Suprapubic skin (tissue), 4 donors: ENCODE data around the gene LZTS3. TPM values are rescaled to one million over a fixed set of nuclear protein-coding genes. Genes with fewer than 3 reads are reported as not detected.
A peak's percentile ranks its signal among the peaks of the same experiment; 100 is the strongest.
"Not testable (repeated sequence)": the region's sequence is repeated elsewhere in the genome, so short reads cannot be mapped to it uniquely, and the experiment has no call there.

Experiments used
- DNase-seq, 2 donors: peaks; one replicate each; pipeline ENCODE4 v3.0.0-alpha.2; 2019; ENCODE audit warnings: low spot score in 2 of 2
- H3K27ac ChIP-seq: fragments of 200-600 bp; sonication (generic); one replicate; pipeline ENCODE4 v1.5.1; 2019
- H3K27me3 ChIP-seq: fragments of 200-600 bp; sonication (generic); one replicate; pipeline ENCODE4 v1.5.1; 2019
- H3K36me3 ChIP-seq: fragments of 200-600 bp; sonication (generic); one replicate; pipeline ENCODE4 v1.5.1; 2019
- H3K4me1 ChIP-seq: fragments of 200-600 bp; sonication (generic); one replicate; pipeline ENCODE4 v1.5.1; 2019
- H3K4me3 ChIP-seq: fragments of 200-600 bp; sonication (generic); one replicate; pipeline ENCODE4 v1.5.1; 2019; ENCODE audit warnings: mild to moderate bottlenecking
- H3K9me3 ChIP-seq: fragments of 200-600 bp; sonication (generic); one replicate; pipeline ENCODE4 v1.5.1; 2019
- EP300 ChIP-seq: sonication (generic); formaldehyde crosslinking; IDR thresholded peaks from one replicate; pipeline ENCODE4 v1.6.1; 2017; ENCODE audit warnings: antibody characterized with exemption
- POLR2A ChIP-seq, 2 donors: fragments of 450-650 bp; IDR thresholded peaks; one replicate each; pipeline ENCODE4 v1.6.1; 2017; ENCODE audit warnings: antibody characterized with exemption in 2 of 2, mild to moderate bottlenecking in 2 of 2, moderate library complexity in 2 of 2
- POLR2AphosphoS5 ChIP-seq, 3 donors: sonication (generic); formaldehyde crosslinking; IDR thresholded peaks; one replicate each; pipeline ENCODE4 v1.6.1; 2017; ENCODE audit warnings: antibody characterized with exemption in 3 of 3
- WGBS: methylation state at CpG from one replicate; pipeline ENCODE4 v1.1.5; 2018; 5-methylcytosine and 5-hydroxymethylcytosine counted together
- total RNA-seq, 4 donors: library from RNA; depleted of rRNA; stranded (reverse); fragments of >200 nt; gene quantifications; one replicate each; pipeline ENCODE4 v1.1.0, GENCODE V29; 2016
- TF ChIP-seq, protein P1 (sequence below), 2 donors: fragments of 200-600 bp in 1 of 2; fragments of 450-650 bp in 1 of 2; sonication (generic) in 1 of 2; IDR thresholded peaks; one replicate each; pipeline ENCODE4 v1.5.1; 2016 to 2019; ENCODE audit warnings: antibody characterized with exemption in 2 of 2, mild to moderate bottlenecking in 1 of 2, moderate library complexity in 1 of 2

LZTS3 gene
- total RNA-seq, 4 donors from 2014 or later, result 4.8 to 9.3 (median 6.7) TPM

DNA sequence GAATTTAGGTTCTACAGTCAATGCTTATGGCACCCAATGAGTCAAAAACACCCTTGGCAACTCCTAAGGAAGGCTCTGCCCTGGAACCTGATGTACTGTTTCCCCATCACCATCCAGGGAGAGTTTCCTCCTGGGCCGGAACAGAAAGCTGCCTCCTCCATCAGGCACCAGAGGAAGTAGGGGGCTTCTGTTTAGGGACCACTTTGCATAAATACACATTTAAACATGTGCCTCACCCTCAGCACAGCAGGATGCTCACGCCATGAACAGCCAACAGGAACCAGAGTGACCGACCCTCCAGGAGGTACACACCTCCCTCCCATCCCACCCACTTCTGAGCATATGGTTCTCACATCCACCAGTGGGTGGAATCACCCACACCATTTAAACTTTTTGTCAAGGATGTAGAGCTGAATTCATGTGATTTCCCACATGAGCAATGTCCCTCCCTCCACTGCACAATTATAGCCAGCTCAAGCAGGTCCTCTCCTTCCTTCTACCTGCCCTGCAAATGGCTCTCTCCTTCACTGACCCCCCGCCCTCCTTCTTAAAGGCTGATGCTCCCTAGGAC lies 16.3 kb upstream of the LZTS3 start:
- Histone ChIP-seq H3K27me3 (no peaks in the 10 kb centered on the region), H3K27ac (no peak overlapping the region), H3K4me1 (no peaks in the 10 kb centered on the region), H3K36me3 (peaks cover 62% of the 10 kb centered on the region), H3K4me3 (no peak overlapping the region), H3K9me3 (no peaks in the 10 kb centered on the region)
- WGBS, result 90% methylated on average over 4 of the region's 4 CpGs
- DNase-seq, result no peak
- no peak for TF ChIP-seq EP300
- TF ChIP-seq POLR2AphosphoS5 (IDR thresholded peaks at IDR 0.05), result no peak
- TF ChIP-seq, protein P1, sequence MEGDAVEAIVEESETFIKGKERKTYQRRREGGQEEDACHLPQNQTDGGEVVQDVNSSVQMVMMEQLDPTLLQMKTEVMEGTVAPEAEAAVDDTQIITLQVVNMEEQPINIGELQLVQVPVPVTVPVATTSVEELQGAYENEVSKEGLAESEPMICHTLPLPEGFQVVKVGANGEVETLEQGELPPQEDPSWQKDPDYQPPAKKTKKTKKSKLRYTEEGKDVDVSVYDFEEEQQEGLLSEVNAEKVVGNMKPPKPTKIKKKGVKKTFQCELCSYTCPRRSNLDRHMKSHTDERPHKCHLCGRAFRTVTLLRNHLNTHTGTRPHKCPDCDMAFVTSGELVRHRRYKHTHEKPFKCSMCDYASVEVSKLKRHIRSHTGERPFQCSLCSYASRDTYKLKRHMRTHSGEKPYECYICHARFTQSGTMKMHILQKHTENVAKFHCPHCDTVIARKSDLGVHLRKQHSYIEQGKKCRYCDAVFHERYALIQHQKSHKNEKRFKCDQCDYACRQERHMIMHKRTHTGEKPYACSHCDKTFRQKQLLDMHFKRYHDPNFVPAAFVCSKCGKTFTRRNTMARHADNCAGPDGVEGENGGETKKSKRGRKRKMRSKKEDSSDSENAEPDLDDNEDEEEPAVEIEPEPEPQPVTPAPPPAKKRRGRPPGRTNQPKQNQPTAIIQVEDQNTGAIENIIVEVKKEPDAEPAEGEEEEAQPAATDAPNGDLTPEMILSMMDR (IDR thresholded peaks at IDR 0.05), result no peak

DNA sequence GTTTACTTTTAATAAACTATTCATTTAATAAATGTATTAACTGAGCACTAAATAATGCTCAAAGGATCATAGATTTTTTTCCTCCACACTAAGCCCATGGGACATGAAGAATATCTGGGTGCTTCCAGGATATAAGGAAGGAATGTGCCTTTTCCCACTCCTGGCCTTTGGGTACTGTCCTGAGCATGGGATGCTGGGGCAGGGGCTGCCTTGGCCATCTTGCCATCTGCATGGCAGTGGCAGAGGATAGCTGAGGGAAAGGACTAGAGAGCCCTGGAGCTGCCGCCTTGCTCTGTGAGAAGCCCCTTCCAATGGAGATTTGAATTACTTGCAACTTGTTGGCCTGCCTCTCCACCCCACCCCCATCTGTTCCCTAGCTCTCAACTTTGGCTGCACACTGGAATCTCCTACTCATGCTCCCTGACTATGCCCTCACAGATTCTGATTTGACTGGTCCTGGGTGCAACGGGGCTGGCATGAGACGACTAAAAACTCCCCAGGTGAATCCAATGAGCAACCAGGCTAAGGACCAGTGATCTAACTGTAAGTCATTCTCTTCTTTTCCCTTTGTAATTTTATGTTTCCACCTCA lies 15.6 kb upstream of the LZTS3 start:
- no peak overlapping the region for H3K4me3 ChIP-seq
- no peak for DNase-seq
- no peak overlapping the region for H3K27ac ChIP-seq
- TF ChIP-seq POLR2AphosphoS5 (IDR thresholded peaks at IDR 0.05), result no peak
- TF ChIP-seq, protein P1 (IDR thresholded peaks at IDR 0.05), result no peak
- no peaks in the 10 kb centered on the region for H3K27me3 ChIP-seq
- H3K36me3 ChIP-seq, result peaks cover 54% of the 10 kb centered on the region
- H3K9me3 ChIP-seq, result no peaks in the 10 kb centered on the region
- H3K4me1 ChIP-seq, result no peaks in the 10 kb centered on the region
- WGBS, result 81% methylated on average over 3 of the region's 3 CpGs

- DNase-seq, result peak in 1 of 2 donors; percentile 19
- 95% methylated on average over 9 of the region's 9 CpGs for WGBS
These were observed 14.5 kb upstream of the LZTS3 start for GRCh38 chr20:3187861-3188260.

GRCh38 chr20:3183896-3184612 lies 10.7 kb upstream of the LZTS3 start:
- TF ChIP-seq EP300 (no peak), POLR2AphosphoS5 (IDR thresholded peaks at IDR 0.05) (no peak), POLR2A (IDR thresholded peaks at IDR 0.05) (no peak)
- TF ChIP-seq, protein P1 (IDR thresholded peaks at IDR 0.05), result no peak
- Histone ChIP-seq H3K27me3 (no peaks in the 10 kb centered on the region), H3K27ac (no peak overlapping the region), H3K9me3 (no peaks in the 10 kb centered on the region), H3K4me1 (no peaks in the 10 kb centered on the region), H3K36me3 (peaks cover 8% of the 10 kb centered on the region), H3K4me3 (no peak overlapping the region)
- no peak for DNase-seq
- WGBS, result 81% methylated on average over 3 of the region's 3 CpGs

More at GRCh38 chr20:3187861-3188260, 14.5 kb upstream of the LZTS3 start:
- not testable (repeated sequence) for H3K27ac ChIP-seq, H3K4me1 ChIP-seq, H3K4me3 ChIP-seq, H3K9me3 ChIP-seq, H3K27me3 ChIP-seq
- H3K36me3 ChIP-seq, result peaks cover 44% of the 10 kb centered on the region

DNA sequence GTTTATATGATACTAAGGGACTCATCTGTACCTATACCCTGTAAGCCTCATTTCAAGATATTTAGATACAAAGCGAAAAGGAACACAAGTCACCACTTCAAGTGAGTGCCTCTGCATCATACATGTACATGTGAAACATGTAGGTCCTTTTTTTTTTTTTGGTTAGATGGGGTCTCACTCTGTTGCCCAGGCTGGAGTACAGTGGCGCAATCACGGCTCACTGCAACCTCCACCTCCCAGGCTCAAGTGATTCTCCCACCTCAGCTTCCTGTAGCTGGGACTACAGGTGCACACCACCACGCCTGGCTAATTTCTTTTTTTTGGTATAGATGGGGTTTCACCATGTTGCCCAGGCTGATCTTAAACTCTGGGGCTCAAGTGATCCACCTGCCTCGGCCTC lies 9.1 kb upstream of the LZTS3 start:
- H3K4me3 ChIP-seq, DNase-seq, H3K27me3 ChIP-seq, H3K36me3 ChIP-seq, H3K9me3 ChIP-seq, H3K4me1 ChIP-seq, H3K27ac ChIP-seq: not testable (repeated sequence)
- over 99% methylated on average over 5 of the region's 5 CpGs for WGBS

DNA sequence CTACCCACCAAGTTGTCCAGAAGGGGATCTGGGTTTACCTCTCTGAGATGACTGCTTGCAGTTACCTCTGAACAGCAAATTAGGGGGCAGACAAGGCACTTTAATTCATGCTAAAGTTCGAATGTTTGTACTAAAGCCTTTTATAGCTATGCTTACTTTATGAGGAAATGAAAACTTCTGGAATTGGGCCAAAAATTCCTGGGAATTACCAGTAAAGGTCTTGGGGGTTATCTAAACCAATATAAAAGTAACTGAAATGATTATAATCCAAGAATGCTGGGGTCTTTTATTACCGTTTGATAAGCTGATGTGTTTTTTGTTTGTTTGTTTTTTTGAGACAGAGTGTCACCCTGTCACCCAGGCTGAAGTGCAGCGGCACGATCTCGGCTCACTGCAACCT lies 7.9 kb upstream of the LZTS3 start:
- 78% methylated on average over 5 of the region's 5 CpGs for WGBS
- DNase-seq, result no peak
- H3K36me3 ChIP-seq, result no peaks in the 10 kb centered on the region
- H3K27ac ChIP-seq, result no peak overlapping the region
- H3K4me1 ChIP-seq, result no peaks in the 10 kb centered on the region
- TF ChIP-seq EP300, result no peak
- TF ChIP-seq POLR2AphosphoS5 (IDR thresholded peaks at IDR 0.05), result no peak
- TF ChIP-seq, protein P1 (IDR thresholded peaks at IDR 0.05), result no peak
- no peak for TF ChIP-seq POLR2A (IDR thresholded peaks at IDR 0.05)
- H3K4me3 ChIP-seq, result no peak overlapping the region
- H3K27me3 ChIP-seq, result no peaks in the 10 kb centered on the region
- H3K9me3 ChIP-seq, result no peaks in the 10 kb centered on the region
